ENCODE results near the gene MYO15A.

DNA sequence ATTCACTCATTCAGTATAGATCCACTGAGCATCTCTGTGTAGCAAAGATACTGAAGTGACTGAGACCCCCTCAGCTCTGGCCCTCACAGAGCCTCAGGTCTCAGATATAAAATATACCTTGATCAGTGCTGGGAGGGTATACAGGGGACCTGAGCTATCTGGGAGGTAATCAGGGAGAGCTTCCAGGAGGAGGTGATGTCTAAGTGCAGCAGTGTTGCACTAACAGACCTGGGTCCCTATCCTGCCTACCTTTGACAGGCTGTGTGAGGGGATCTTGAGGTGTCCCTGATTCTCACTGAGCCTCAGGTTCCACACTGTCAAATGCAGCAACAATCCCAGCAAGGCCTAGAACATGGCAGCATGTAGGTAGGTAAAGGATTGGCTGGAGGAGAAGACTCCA lies 68.6 kb downstream of the MYO15A start:
- TF ChIP-seq, protein P1, sequence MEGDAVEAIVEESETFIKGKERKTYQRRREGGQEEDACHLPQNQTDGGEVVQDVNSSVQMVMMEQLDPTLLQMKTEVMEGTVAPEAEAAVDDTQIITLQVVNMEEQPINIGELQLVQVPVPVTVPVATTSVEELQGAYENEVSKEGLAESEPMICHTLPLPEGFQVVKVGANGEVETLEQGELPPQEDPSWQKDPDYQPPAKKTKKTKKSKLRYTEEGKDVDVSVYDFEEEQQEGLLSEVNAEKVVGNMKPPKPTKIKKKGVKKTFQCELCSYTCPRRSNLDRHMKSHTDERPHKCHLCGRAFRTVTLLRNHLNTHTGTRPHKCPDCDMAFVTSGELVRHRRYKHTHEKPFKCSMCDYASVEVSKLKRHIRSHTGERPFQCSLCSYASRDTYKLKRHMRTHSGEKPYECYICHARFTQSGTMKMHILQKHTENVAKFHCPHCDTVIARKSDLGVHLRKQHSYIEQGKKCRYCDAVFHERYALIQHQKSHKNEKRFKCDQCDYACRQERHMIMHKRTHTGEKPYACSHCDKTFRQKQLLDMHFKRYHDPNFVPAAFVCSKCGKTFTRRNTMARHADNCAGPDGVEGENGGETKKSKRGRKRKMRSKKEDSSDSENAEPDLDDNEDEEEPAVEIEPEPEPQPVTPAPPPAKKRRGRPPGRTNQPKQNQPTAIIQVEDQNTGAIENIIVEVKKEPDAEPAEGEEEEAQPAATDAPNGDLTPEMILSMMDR (IDR thresholded peaks at IDR 0.05): no peak
- no peak for TF ChIP-seq POLR2AphosphoS5 (IDR thresholded peaks at IDR 0.05)
